Measurements from ENCODE around the gene SOX8.

SOX8 gene

GRCh38 chr16:995783-996182, 14.2 kb downstream of the SOX8 start:
- no peak overlapping the region for H3K4me3 ChIP-seq (ENCODE audit: low read length)
- H3K27me3 ChIP-seq (ENCODE audit: control insufficient read depth, insufficient read depth, low read length), result peaks cover 31% of the 10 kb centered on the region
- H3K4me1 ChIP-seq (ENCODE audit: control insufficient read depth, insufficient read depth, low read length), result peaks cover 13% of the 10 kb centered on the region
- no peak overlapping the region for H3K9ac ChIP-seq (ENCODE audit: low read length)
- no peaks in the 10 kb centered on the region for H3K9me3 ChIP-seq (ENCODE audit: control insufficient read depth, low read length)
- H3K36me3 ChIP-seq (ENCODE audit: control insufficient read depth, insufficient read depth, low read length), result no peaks in the 10 kb centered on the region

GRCh38 chr16:996681-997080, 15.1 kb downstream of the SOX8 start:
- no peak overlapping the region for H3K4me3 ChIP-seq (ENCODE audit: low read length)
- H3K9ac ChIP-seq (ENCODE audit: low read length), result peak overlapping the region; percentile 15
- H3K9me3 ChIP-seq (ENCODE audit: control insufficient read depth, low read length), result no peaks in the 10 kb centered on the region
- peaks cover 13% of the 10 kb centered on the region for H3K4me1 ChIP-seq (ENCODE audit: control insufficient read depth, insufficient read depth, low read length)
- H3K27me3 ChIP-seq (ENCODE audit: control insufficient read depth, insufficient read depth, low read length), result peaks cover 35% of the 10 kb centered on the region
- H3K36me3 ChIP-seq (ENCODE audit: control insufficient read depth, insufficient read depth, low read length), result no peaks in the 10 kb centered on the region

GRCh38 chr16:997440-998051, 16.0 kb downstream of the SOX8 start:
- H3K4me1 ChIP-seq (ENCODE audit: control insufficient read depth, insufficient read depth, low read length), result peaks cover 16% of the 10 kb centered on the region
- H3K36me3 ChIP-seq (ENCODE audit: control insufficient read depth, insufficient read depth, low read length), result no peaks in the 10 kb centered on the region
- H3K27me3 ChIP-seq (ENCODE audit: control insufficient read depth, insufficient read depth, low read length), result peaks cover 30% of the 10 kb centered on the region
- H3K4me3 ChIP-seq (ENCODE audit: low read length), result no peak overlapping the region
- H3K9ac ChIP-seq (ENCODE audit: low read length), result peak overlapping the region; percentile 15
- H3K9me3 ChIP-seq (ENCODE audit: control insufficient read depth, low read length), result no peaks in the 10 kb centered on the region

- Histone ChIP-seq H3K36me3 (ENCODE audit: control insufficient read depth, insufficient read depth, low read length) (no peaks in the 10 kb centered on the region), H3K27me3 (ENCODE audit: control insufficient read depth, insufficient read depth, low read length) (peaks cover 31% of the 10 kb centered on the region), H3K9me3 (ENCODE audit: control insufficient read depth, low read length) (no peaks in the 10 kb centered on the region), H3K9ac (ENCODE audit: low read length) (no peak overlapping the region), H3K4me3 (ENCODE audit: low read length) (no peak overlapping the region), H3K4me1 (ENCODE audit: control insufficient read depth, insufficient read depth, low read length) (peaks cover 23% of the 10 kb centered on the region)
These were observed 16.6 kb downstream of the SOX8 start for GRCh38 chr16:998211-998610.

GRCh38 chr16:998615-999014, 17.0 kb downstream of the SOX8 start:
- Histone ChIP-seq H3K9me3 (ENCODE audit: control insufficient read depth, low read length) (no peaks in the 10 kb centered on the region), H3K4me1 (ENCODE audit: control insufficient read depth, insufficient read depth, low read length) (peaks cover 23% of the 10 kb centered on the region), H3K4me3 (ENCODE audit: low read length) (no peak overlapping the region), H3K36me3 (ENCODE audit: control insufficient read depth, insufficient read depth, low read length) (no peaks in the 10 kb centered on the region), H3K27me3 (ENCODE audit: control insufficient read depth, insufficient read depth, low read length) (peaks cover 31% of the 10 kb centered on the region), H3K9ac (ENCODE audit: low read length) (no peak overlapping the region)

- no peak overlapping the region for H3K4me3 ChIP-seq (ENCODE audit: low read length)
- H3K4me1 ChIP-seq (ENCODE audit: control insufficient read depth, insufficient read depth, low read length), result peaks cover 23% of the 10 kb centered on the region
- H3K9ac ChIP-seq (ENCODE audit: low read length), result no peak overlapping the region
- no peaks in the 10 kb centered on the region for H3K9me3 ChIP-seq (ENCODE audit: control insufficient read depth, low read length)
- H3K27me3 ChIP-seq (ENCODE audit: control insufficient read depth, insufficient read depth, low read length), result peaks cover 28% of the 10 kb centered on the region
- no peaks in the 10 kb centered on the region for H3K36me3 ChIP-seq (ENCODE audit: control insufficient read depth, insufficient read depth, low read length)
These were observed 18.1 kb downstream of the SOX8 start for GRCh38 chr16:999677-1000076.

GRCh38 chr16:1000608-1001007, 19.0 kb downstream of the SOX8 start:
- Histone ChIP-seq H3K9ac (ENCODE audit: low read length) (no peak overlapping the region), H3K4me3 (ENCODE audit: low read length) (no peak overlapping the region), H3K4me1 (ENCODE audit: control insufficient read depth, insufficient read depth, low read length) (peaks cover 23% of the 10 kb centered on the region), H3K36me3 (ENCODE audit: control insufficient read depth, insufficient read depth, low read length) (no peaks in the 10 kb centered on the region), H3K9me3 (ENCODE audit: control insufficient read depth, low read length) (no peaks in the 10 kb centered on the region), H3K27me3 (ENCODE audit: control insufficient read depth, insufficient read depth, low read length) (peaks cover 26% of the 10 kb centered on the region)

- H3K27me3 ChIP-seq (ENCODE audit: control insufficient read depth, insufficient read depth, low read length), result peaks cover 26% of the 10 kb centered on the region
- H3K9me3 ChIP-seq (ENCODE audit: control insufficient read depth, low read length), result no peaks in the 10 kb centered on the region
- no peak overlapping the region for H3K9ac ChIP-seq (ENCODE audit: low read length)
- H3K36me3 ChIP-seq (ENCODE audit: control insufficient read depth, insufficient read depth, low read length), result no peaks in the 10 kb centered on the region
- H3K4me1 ChIP-seq (ENCODE audit: control insufficient read depth, insufficient read depth, low read length), result peaks cover 23% of the 10 kb centered on the region
- no peak overlapping the region for H3K4me3 ChIP-seq (ENCODE audit: low read length)
These were observed 19.5 kb downstream of the SOX8 start for GRCh38 chr16:1001096-1001495.

GRCh38 chr16:1002399-1003166, 21.0 kb downstream of the SOX8 start:
- Histone ChIP-seq H3K9me3 (ENCODE audit: control insufficient read depth, low read length) (no peaks in the 10 kb centered on the region), H3K4me3 (ENCODE audit: low read length) (no peak overlapping the region), H3K9ac (ENCODE audit: low read length) (no peak overlapping the region), H3K36me3 (ENCODE audit: control insufficient read depth, insufficient read depth, low read length) (no peaks in the 10 kb centered on the region), H3K27me3 (ENCODE audit: control insufficient read depth, insufficient read depth, low read length) (peaks cover 26% of the 10 kb centered on the region), H3K4me1 (ENCODE audit: control insufficient read depth, insufficient read depth, low read length) (peaks cover 16% of the 10 kb centered on the region)

- H3K9me3 ChIP-seq (ENCODE audit: control insufficient read depth, low read length), result no peaks in the 10 kb centered on the region
- peaks cover 21% of the 10 kb centered on the region for H3K27me3 ChIP-seq (ENCODE audit: control insufficient read depth, insufficient read depth, low read length)
- no peak overlapping the region for H3K4me3 ChIP-seq (ENCODE audit: low read length)
- no peak overlapping the region for H3K9ac ChIP-seq (ENCODE audit: low read length)
- H3K4me1 ChIP-seq (ENCODE audit: control insufficient read depth, insufficient read depth, low read length), result peaks cover 10% of the 10 kb centered on the region
- H3K36me3 ChIP-seq (ENCODE audit: control insufficient read depth, insufficient read depth, low read length), result no peaks in the 10 kb centered on the region
These were observed 22.1 kb downstream of the SOX8 start for GRCh38 chr16:1003391-1004347.

GRCh38 chr16:1005286-1005685, 23.7 kb downstream of the SOX8 start:
- Histone ChIP-seq H3K9ac (ENCODE audit: low read length) (no peak overlapping the region), H3K4me3 (ENCODE audit: low read length) (no peak overlapping the region), H3K27me3 (ENCODE audit: control insufficient read depth, insufficient read depth, low read length) (peaks cover 14% of the 10 kb centered on the region), H3K9me3 (ENCODE audit: control insufficient read depth, low read length) (no peaks in the 10 kb centered on the region), H3K4me1 (ENCODE audit: control insufficient read depth, insufficient read depth, low read length) (peaks cover 10% of the 10 kb centered on the region), H3K36me3 (ENCODE audit: control insufficient read depth, insufficient read depth, low read length) (no peaks in the 10 kb centered on the region)

- Histone ChIP-seq H3K36me3 (ENCODE audit: control insufficient read depth, insufficient read depth, low read length) (no peaks in the 10 kb centered on the region), H3K4me1 (ENCODE audit: control insufficient read depth, insufficient read depth, low read length) (peaks cover 10% of the 10 kb centered on the region), H3K27me3 (ENCODE audit: control insufficient read depth, insufficient read depth, low read length) (peaks cover 10% of the 10 kb centered on the region), H3K4me3 (ENCODE audit: low read length) (no peak overlapping the region), H3K9ac (ENCODE audit: low read length) (no peak overlapping the region), H3K9me3 (ENCODE audit: control insufficient read depth, low read length) (no peaks in the 10 kb centered on the region)
These were observed 25.2 kb downstream of the SOX8 start for GRCh38 chr16:1006781-1007180.

Measured in mucosa of stomach (tissue), 1 donor.